Measurements from ENCODE around the gene NRXN3.

GRCh38 chr14:78251308-78251707 lies 81.1 kb downstream of the NRXN3 start:
- TF ChIP-seq CTCF (IDR thresholded peaks at IDR 0.05; ENCODE audit: low read length) (no peak), EZH2 (IDR thresholded peaks at IDR 0.05; ENCODE audit: borderline replicate concordance, low read length) (no peak)

All from OCI-LY1 (cell line).